BLaER1 (cell line): ENCODE data around the gene CLDN24.

Source experiments
- H3K27ac ChIP-seq: shearing (Covaris generic); formaldehyde crosslinking; 2 replicates; pipeline ENCODE4 v1.8.1; 2022
- H3K27me3 ChIP-seq: shearing (Covaris generic); formaldehyde crosslinking; 2 replicates; pipeline ENCODE4 v1.8.1; 2022
- H3K36me3 ChIP-seq: shearing (Covaris generic); formaldehyde crosslinking; 2 replicates; pipeline ENCODE4 v1.8.1; 2022
- H3K4me1 ChIP-seq: shearing (Covaris generic); formaldehyde crosslinking; 2 replicates; pipeline ENCODE4 v1.8.1; 2022
- H3K4me2 ChIP-seq: shearing (Covaris generic); formaldehyde crosslinking; 2 replicates; pipeline ENCODE4 v1.8.1; 2022
- H3K4me3 ChIP-seq: shearing (Covaris generic); formaldehyde crosslinking; 2 replicates; pipeline ENCODE4 v1.8.1; 2022
- H3K9ac ChIP-seq: shearing (Covaris generic); formaldehyde crosslinking; 2 replicates; pipeline ENCODE4 v1.8.1; 2022
- H3K9me3 ChIP-seq: shearing (Covaris generic); formaldehyde crosslinking; 2 replicates; pipeline ENCODE4 v1.8.1; 2022
- H4K20me1 ChIP-seq: shearing (Covaris generic); formaldehyde crosslinking; 2 replicates; pipeline ENCODE4 v1.8.1; 2022
- Cebpa-rat ChIP-seq: shearing (Covaris generic); IDR thresholded peaks from 2 replicates; pipeline ENCODE4 v1.8.1; 2022

CLDN24 gene

DNA sequence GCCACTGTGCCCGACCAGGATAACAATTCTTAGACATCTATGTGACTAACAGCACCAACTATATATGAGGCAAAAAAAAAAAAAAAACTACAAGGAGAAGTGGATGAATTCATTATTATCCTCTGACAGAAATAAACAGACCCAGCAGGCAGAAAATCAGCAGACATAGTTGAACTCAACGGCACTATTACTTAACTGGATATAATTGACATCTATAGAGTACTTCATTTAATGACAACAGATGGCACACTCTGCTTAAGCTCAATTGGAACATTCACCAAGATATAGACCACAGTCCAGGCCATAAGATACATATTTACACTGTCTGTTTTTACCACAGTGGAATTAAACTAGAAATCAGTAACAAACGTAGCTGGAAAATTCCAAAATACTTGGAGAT is 15.4 kb downstream of the CLDN24 start:
- H3K27ac ChIP-seq, result no peak overlapping the region
- H3K9ac ChIP-seq, result no peak overlapping the region
- H3K4me3 ChIP-seq, result no peak overlapping the region
- H3K9me3 ChIP-seq, result no peaks in the 10 kb centered on the region
- no peaks in the 10 kb centered on the region for H3K36me3 ChIP-seq
- H4K20me1 ChIP-seq, result no peaks in the 10 kb centered on the region
- H3K4me1 ChIP-seq, result no peaks in the 10 kb centered on the region
- no peak overlapping the region for H3K4me2 ChIP-seq
- no peak for TF ChIP-seq Cebpa-rat
- H3K27me3 ChIP-seq, result no peaks in the 10 kb centered on the region

- Histone ChIP-seq H3K4me1 (peaks cover 5% of the 10 kb centered on the region), H4K20me1 (no peaks in the 10 kb centered on the region), H3K4me3 (no peak overlapping the region), H3K9ac (no peak overlapping the region), H3K27ac (no peak overlapping the region), H3K36me3 (no peaks in the 10 kb centered on the region), H3K9me3 (no peaks in the 10 kb centered on the region), H3K27me3 (no peaks in the 10 kb centered on the region), H3K4me2 (no peak overlapping the region)
- TF ChIP-seq Cebpa-rat, result no peak
Observed at GRCh38 chr4:183304538-183304937, 17.7 kb downstream of the CLDN24 start.

DNA sequence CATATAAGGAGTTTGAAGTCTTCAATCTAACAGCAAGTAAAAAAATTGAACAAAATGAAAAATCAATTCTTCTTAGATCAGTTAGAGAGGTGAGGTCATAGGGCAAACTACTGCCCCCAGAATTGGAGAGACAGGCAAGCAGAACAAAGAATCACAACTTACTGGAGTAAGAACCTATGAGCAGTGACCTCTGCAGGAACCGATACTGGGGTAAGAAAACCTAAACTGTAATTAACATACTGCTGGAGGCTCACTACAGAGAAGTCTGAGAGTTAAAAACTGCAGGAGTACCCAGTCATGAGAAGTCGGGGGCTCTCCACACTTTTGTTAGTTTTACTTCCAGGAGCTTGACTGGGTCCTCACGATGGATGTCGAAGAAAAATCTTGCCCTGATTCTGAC is 18.2 kb downstream of the CLDN24 start:
- Histone ChIP-seq H3K27me3 (no peaks in the 10 kb centered on the region), H3K36me3 (no peaks in the 10 kb centered on the region), H3K4me3 (no peak overlapping the region), H3K27ac (no peak overlapping the region), H3K4me1 (peaks cover 10% of the 10 kb centered on the region), H3K9ac (no peak overlapping the region), H3K4me2 (no peak overlapping the region), H4K20me1 (no peaks in the 10 kb centered on the region), H3K9me3 (no peaks in the 10 kb centered on the region)
- no peak for TF ChIP-seq Cebpa-rat

- H3K27me3 ChIP-seq, result no peaks in the 10 kb centered on the region
- H3K4me2 ChIP-seq, result no peak overlapping the region
- H3K36me3 ChIP-seq, result no peaks in the 10 kb centered on the region
- no peaks in the 10 kb centered on the region for H4K20me1 ChIP-seq
- no peaks in the 10 kb centered on the region for H3K9me3 ChIP-seq
- no peak for TF ChIP-seq Cebpa-rat
- no peak overlapping the region for H3K27ac ChIP-seq
- no peak overlapping the region for H3K4me3 ChIP-seq
- peaks cover 14% of the 10 kb centered on the region for H3K4me1 ChIP-seq
- no peak overlapping the region for H3K9ac ChIP-seq
Observed at GRCh38 chr4:183303301-183303700, 18.9 kb downstream of the CLDN24 start.

GRCh38 chr4:183300655-183301054 is 21.6 kb downstream of the CLDN24 start:
- Histone ChIP-seq H3K27me3 (no peaks in the 10 kb centered on the region), H3K9ac (no peak overlapping the region), H3K36me3 (peaks cover 11% of the 10 kb centered on the region; the same call in 1 of the 2 replicates), H3K4me1 (peaks cover 19% of the 10 kb centered on the region), H3K9me3 (no peaks in the 10 kb centered on the region), H3K4me3 (no peak overlapping the region), H3K27ac (no peak overlapping the region), H3K4me2 (no peak overlapping the region), H4K20me1 (no peaks in the 10 kb centered on the region)
- no peak for TF ChIP-seq Cebpa-rat

DNA sequence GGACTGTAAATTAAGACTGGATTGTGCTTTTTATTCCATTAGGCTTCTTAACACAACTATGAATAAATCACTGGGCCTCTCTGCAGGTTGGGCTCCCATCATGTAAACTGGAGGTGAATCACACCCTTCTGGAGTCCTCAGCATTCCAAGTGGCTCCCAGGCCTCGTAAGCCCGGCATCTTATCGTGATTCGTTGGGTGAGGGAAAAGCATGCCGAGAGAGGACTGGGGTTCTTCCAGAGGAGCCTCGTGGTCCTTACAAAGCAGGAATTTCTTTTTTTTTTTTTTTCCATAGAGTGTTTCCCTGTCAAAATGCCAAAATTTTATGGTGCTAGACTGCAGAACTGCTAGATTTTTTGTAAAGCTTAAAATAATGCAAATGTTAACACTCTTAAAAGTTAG is 22.2 kb downstream of the CLDN24 start:
- Histone ChIP-seq H3K27me3 (no peaks in the 10 kb centered on the region), H3K4me1 (peaks cover 19% of the 10 kb centered on the region), H3K4me2 (no peak overlapping the region), H3K36me3 (peaks cover 12% of the 10 kb centered on the region; the same call in 1 of the 2 replicates), H3K4me3 (no peak overlapping the region), H3K9me3 (no peaks in the 10 kb centered on the region), H4K20me1 (no peaks in the 10 kb centered on the region), H3K9ac (no peak overlapping the region), H3K27ac (no peak overlapping the region)
- no peak for TF ChIP-seq Cebpa-rat

DNA sequence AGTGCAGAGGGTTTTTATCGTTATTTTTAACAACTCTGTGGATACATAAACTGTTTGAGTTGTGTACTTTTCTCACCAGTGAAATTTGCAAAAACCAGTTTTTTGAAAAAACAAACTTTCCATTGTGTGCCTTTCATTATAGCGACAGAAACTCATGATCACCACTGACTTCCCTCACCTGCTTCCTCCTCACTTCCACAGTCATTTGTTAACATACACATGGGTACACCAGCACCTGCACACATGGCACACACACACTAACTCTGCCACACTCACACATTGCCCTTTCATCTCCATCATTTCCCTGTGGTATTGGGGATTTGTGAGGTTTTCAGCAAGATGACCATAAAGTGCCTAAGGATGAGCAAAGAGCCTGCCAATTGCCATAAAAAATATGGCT is 22.8 kb downstream of the CLDN24 start:
- Histone ChIP-seq H3K36me3 (peaks cover 12% of the 10 kb centered on the region; the same call in 1 of the 2 replicates), H3K27ac (no peak overlapping the region), H3K27me3 (no peaks in the 10 kb centered on the region), H3K9ac (no peak overlapping the region), H3K4me1 (peaks cover 19% of the 10 kb centered on the region), H4K20me1 (no peaks in the 10 kb centered on the region), H3K9me3 (no peaks in the 10 kb centered on the region), H3K4me2 (peak overlapping the region; percentile 44), H3K4me3 (no peak overlapping the region)
- no peak for TF ChIP-seq Cebpa-rat

GRCh38 chr4:183297675-183298074 is 24.6 kb downstream of the CLDN24 start:
- no peak overlapping the region for H3K4me2 ChIP-seq
- peaks cover 12% of the 10 kb centered on the region; the same call in 1 of the 2 replicates for H3K36me3 ChIP-seq
- H3K27me3 ChIP-seq, result no peaks in the 10 kb centered on the region

DNA sequence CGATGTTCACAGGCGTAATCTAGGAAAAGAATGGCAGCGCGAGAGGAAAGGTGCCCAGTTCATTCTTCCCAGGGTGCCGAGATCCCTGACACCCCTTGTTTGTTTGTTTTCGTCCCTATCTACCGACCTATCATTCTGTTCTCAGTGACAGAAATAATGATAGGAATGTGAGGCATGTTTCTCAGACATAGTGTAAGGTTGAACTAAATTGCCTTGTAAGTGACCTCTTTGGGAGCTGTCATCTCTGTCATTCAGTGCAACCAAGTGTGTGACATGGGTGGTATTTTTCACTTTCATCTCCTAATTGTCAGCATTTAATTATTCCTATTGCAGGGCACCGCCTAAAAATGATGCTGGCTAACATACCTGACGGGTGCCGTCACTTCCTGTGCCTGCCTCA is 26.5 kb downstream of the CLDN24 start:
- Histone ChIP-seq H3K4me3 (no peak overlapping the region), H3K4me1 (peaks cover 19% of the 10 kb centered on the region), H4K20me1 (no peaks in the 10 kb centered on the region), H3K36me3 (peaks cover 12% of the 10 kb centered on the region; the same call in 1 of the 2 replicates), H3K9ac (no peak overlapping the region), H3K27me3 (no peaks in the 10 kb centered on the region), H3K4me2 (no peak overlapping the region), H3K9me3 (no peaks in the 10 kb centered on the region), H3K27ac (no peak overlapping the region)
- no peak for TF ChIP-seq Cebpa-rat

More at GRCh38 chr4:183297675-183298074, 24.6 kb downstream of the CLDN24 start:
- Histone ChIP-seq H3K4me1 (peaks cover 19% of the 10 kb centered on the region), H3K9ac (no peak overlapping the region), H3K27ac (no peak overlapping the region), H3K9me3 (no peaks in the 10 kb centered on the region), H3K4me3 (no peak overlapping the region), H4K20me1 (no peaks in the 10 kb centered on the region)
- TF ChIP-seq Cebpa-rat, result no peak

DNA sequence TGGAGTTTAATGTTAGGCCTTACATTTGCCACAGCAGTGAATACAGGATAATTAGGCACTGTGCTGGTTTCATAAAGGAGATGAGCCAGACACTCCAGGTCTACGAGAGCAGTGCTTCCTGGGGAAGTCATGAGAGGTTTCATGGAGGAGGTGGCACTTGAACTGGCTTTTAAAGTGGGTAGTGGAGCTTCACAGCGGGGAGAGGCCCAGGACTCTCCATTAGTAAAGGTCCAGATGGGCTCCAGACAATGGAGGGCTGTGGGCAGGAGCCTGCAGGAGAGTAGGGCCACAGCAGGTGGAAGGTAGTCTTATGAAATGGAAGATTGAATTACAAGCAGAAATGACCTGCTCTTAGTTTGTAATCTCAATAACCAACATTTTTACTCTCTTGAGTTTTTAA is 31.2 kb downstream of the CLDN24 start:
- H3K4me3 ChIP-seq, result no peak overlapping the region
- H3K27ac ChIP-seq, result no peak overlapping the region
- no peaks in the 10 kb centered on the region for H4K20me1 ChIP-seq
- no peaks in the 10 kb centered on the region for H3K27me3 ChIP-seq
- H3K9me3 ChIP-seq, result 0 out of 2 replicates have a peak, but pooled peaks cover 6% of the 10 kb centered on the region
- H3K4me2 ChIP-seq, result no peak overlapping the region
- no peak for TF ChIP-seq Cebpa-rat
- H3K4me1 ChIP-seq, result no peaks in the 10 kb centered on the region
- H3K9ac ChIP-seq, result no peak overlapping the region
- H3K36me3 ChIP-seq, result peaks cover 30% of the 10 kb centered on the region

DNA sequence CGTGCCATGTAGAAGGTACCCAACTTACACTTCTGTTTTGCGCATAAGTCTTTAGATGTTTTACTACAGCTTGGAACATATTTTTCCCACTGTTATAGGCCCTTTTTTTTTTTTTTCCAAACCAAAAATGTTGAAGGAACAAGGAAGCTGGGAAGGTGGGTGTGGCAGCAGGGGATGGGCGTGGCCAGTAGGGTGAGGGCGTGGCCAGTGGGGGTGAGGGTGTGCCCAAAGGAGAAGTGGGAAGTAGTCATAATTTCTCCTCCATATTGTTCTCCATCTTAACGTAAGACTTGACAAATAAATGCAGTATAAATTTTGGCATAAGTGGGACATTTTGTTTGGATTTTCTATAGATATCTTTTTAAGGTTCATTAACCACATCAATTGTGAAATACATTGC is 32.5 kb downstream of the CLDN24 start:
- peaks cover 27% of the 10 kb centered on the region for H3K36me3 ChIP-seq
- H3K9ac ChIP-seq, result no peak overlapping the region
- 0 out of 2 replicates have a peak, but pooled peaks cover 6% of the 10 kb centered on the region for H3K9me3 ChIP-seq

More for the DNA sequence above, 32.5 kb downstream of the CLDN24 start:
- H4K20me1 ChIP-seq, result no peaks in the 10 kb centered on the region
- no peak overlapping the region for H3K27ac ChIP-seq
- no peaks in the 10 kb centered on the region for H3K27me3 ChIP-seq
- no peaks in the 10 kb centered on the region for H3K4me1 ChIP-seq
- H3K4me3 ChIP-seq, result no peak overlapping the region
- H3K4me2 ChIP-seq, result no peak overlapping the region
- TF ChIP-seq Cebpa-rat, result no peak
